ENCODE data around the gene SLC28A1. TPM values are rescaled to one million over a fixed set of nuclear protein-coding genes. Genes with fewer than 3 reads are reported as not detected.
"Not testable (repeated sequence)": the region's sequence is repeated elsewhere in the genome, so short reads cannot be mapped to it uniquely, and the experiment has no call there.

The SLC28A1 gene
- total RNA-seq, 1 donor from 2014 or later, result not detected

- FAIRE-seq, result no peak
- DNase-seq (ENCODE audit: low spot score in 2 of 2), result no peak
Measured at GRCh38 chr15:84859651-84860050, 24.8 kb upstream of the SLC28A1 start.

GRCh38 chr15:84861781-84862180 lies 22.7 kb upstream of the SLC28A1 start:
- DNase-seq (ENCODE audit: low spot score in 2 of 2) (no peak), FAIRE-seq (no peak)

GRCh38 chr15:84862214-84862975 lies 22.1 kb upstream of the SLC28A1 start:
- no peak for DNase-seq (ENCODE audit: low spot score in 2 of 2)
- no peak for FAIRE-seq

- DNase-seq (ENCODE audit: low spot score in 2 of 2) (peak; percentile 32 to 41), FAIRE-seq (no peak)
Measured at GRCh38 chr15:84863565-84864443, 20.7 kb upstream of the SLC28A1 start.

GRCh38 chr15:84864444-84864795 lies 20.0 kb upstream of the SLC28A1 start:
- no peak for DNase-seq (ENCODE audit: low spot score in 2 of 2)

GRCh38 chr15:84865074-84865569 lies 19.3 kb upstream of the SLC28A1 start:
- no peak for DNase-seq (ENCODE audit: low spot score in 2 of 2)
- FAIRE-seq, result no peak

More at GRCh38 chr15:84864444-84864795, 20.0 kb upstream of the SLC28A1 start:
- no peak for FAIRE-seq

GRCh38 chr15:84868037-84868880 lies 16.2 kb upstream of the SLC28A1 start:
- FAIRE-seq (no peak), DNase-seq (ENCODE audit: low spot score in 2 of 2) (no peak)

- DNase-seq (ENCODE audit: low spot score in 2 of 2) (no peak), FAIRE-seq (no peak)
Measured at GRCh38 chr15:84869510-84869909, 15.0 kb upstream of the SLC28A1 start.

GRCh38 chr15:84871428-84871985 lies 13.0 kb upstream of the SLC28A1 start:
- FAIRE-seq (no peak), DNase-seq (ENCODE audit: low spot score in 2 of 2) (no peak)

- DNase-seq (ENCODE audit: low spot score in 2 of 2) (no peak), FAIRE-seq (no peak)
Measured at GRCh38 chr15:84872009-84872910, 12.2 kb upstream of the SLC28A1 start.

- DNase-seq (ENCODE audit: low spot score in 2 of 2) (no peak), FAIRE-seq (no peak)
Measured at GRCh38 chr15:84873997-84874396, 10.5 kb upstream of the SLC28A1 start.

- FAIRE-seq (no peak), DNase-seq (ENCODE audit: low spot score in 2 of 2) (no peak)
Measured at GRCh38 chr15:84874981-84875699, 9.3 kb upstream of the SLC28A1 start.

GRCh38 chr15:84876269-84876668 lies 8.2 kb upstream of the SLC28A1 start:
- no peak for DNase-seq (ENCODE audit: low spot score in 2 of 2)
- no peak for FAIRE-seq

- not testable (repeated sequence) for DNase-seq (ENCODE audit: low spot score in 2 of 2); FAIRE-seq
Measured at GRCh38 chr15:84877701-84878100, 6.8 kb upstream of the SLC28A1 start.

- DNase-seq (ENCODE audit: low spot score in 2 of 2) (peak; percentile 53 to 62), FAIRE-seq (no peak)
Measured at GRCh38 chr15:84878504-84878903, 6.0 kb upstream of the SLC28A1 start.

GRCh38 chr15:84879088-84879780 lies 5.2 kb upstream of the SLC28A1 start:
- no peak for FAIRE-seq

GRCh38 chr15:84880007-84880406 lies 4.5 kb upstream of the SLC28A1 start:
- no peak for FAIRE-seq
- DNase-seq (ENCODE audit: low spot score in 2 of 2), result no peak

More at GRCh38 chr15:84879088-84879780, 5.2 kb upstream of the SLC28A1 start:
- no peak for DNase-seq (ENCODE audit: low spot score in 2 of 2)
